Measurements from ENCODE around the gene CYP4Z1.
"Not testable (repeated sequence)": the region's sequence is repeated elsewhere in the genome, so short reads cannot be mapped to it uniquely, and the experiment has no call there.

The CYP4Z1 gene
- total RNA-seq, result 0 to 0.12 (median 0) reads per million in 9 experiments

GRCh38 chr1:47067097-47067594 is at the start of gene CYP4Z1:
CYP4Z1 (plus strand) TSS chr1:47067231; CDS start chr1:47067491, 260 bp downstream.
- Mint-ChIP-seq H3K9me3 (no peaks in the 10 kb centered on the region), H3K4me1 (ENCODE audit: low read depth in 2 of 2) (no peaks in the 10 kb centered on the region), H3K27me3 (peaks cover 48 to 68% of the 10 kb centered on the region in 2 donors), H3K27ac (no peak within 1 kb of the TSS), H3K4me3 (no peak within 1 kb of the TSS), H3K36me3 (ENCODE audit: insufficient read depth) (peaks cover 2% of the 10 kb centered on the region)
- ATAC-seq (replicated peaks) (no peak), DNase-seq (no peak)

- Mint-ChIP-seq H3K27ac (no peak overlapping the region), H3K36me3 (ENCODE audit: insufficient read depth) (peaks cover 6% of the 10 kb centered on the region), H3K27me3 (peaks cover 31 to 58% of the 10 kb centered on the region in 2 donors), H3K9me3 (no peaks in the 10 kb centered on the region), H3K4me3 (no peak overlapping the region), H3K4me1 (ENCODE audit: low read depth in 2 of 2) (no peaks in the 10 kb centered on the region)
- DNase-seq (no peak), ATAC-seq (replicated peaks) (no peak)
These were observed 46.0 kb upstream of the CYP4Z1 start for GRCh38 chr1:47021070-47021469.

GRCh38 chr1:47023268-47024140 is 43.5 kb upstream of the CYP4Z1 start, which contains the start of gene CYP4X1:
CYP4X1 (plus strand) TSS chr1:47023669; CDS start chr1:47023818, 149 bp downstream.
- Mint-ChIP-seq H3K27me3 (peaks cover 25 to 60% of the 10 kb centered on the region in 2 donors), H3K4me1 (ENCODE audit: low read depth in 2 of 2) (no peaks in the 10 kb centered on the region), H3K36me3 (ENCODE audit: insufficient read depth) (peaks cover 6% of the 10 kb centered on the region), H3K9me3 (no peaks in the 10 kb centered on the region), H3K27ac (no peak within 1 kb of the TSS), H3K4me3 (no peak within 1 kb of the TSS)
- DNase-seq (no peak), ATAC-seq (replicated peaks) (no peak)

GRCh38 chr1:47024141-47024801 is 42.8 kb upstream of the CYP4Z1 start:
- no peak for ATAC-seq (replicated peaks)
- DNase-seq, result no peak
- Mint-ChIP-seq H3K27me3 (peaks cover 25 to 63% of the 10 kb centered on the region in 2 donors), H3K4me1 (ENCODE audit: low read depth in 2 of 2) (no peaks in the 10 kb centered on the region), H3K27ac (no peak overlapping the region), H3K4me3 (no peak overlapping the region), H3K36me3 (ENCODE audit: insufficient read depth) (peaks cover 6% of the 10 kb centered on the region), H3K9me3 (no peaks in the 10 kb centered on the region)

GRCh38 chr1:47030170-47030805 is 36.7 kb upstream of the CYP4Z1 start:
- no peak for DNase-seq
- ATAC-seq (replicated peaks), result no peak
- Mint-ChIP-seq H3K4me3 (no peak overlapping the region), H3K36me3 (ENCODE audit: insufficient read depth) (no peaks in the 10 kb centered on the region), H3K4me1 (ENCODE audit: low read depth in 2 of 2) (no peaks in the 10 kb centered on the region), H3K27me3 (peaks cover 29 to 72% of the 10 kb centered on the region in 2 donors), H3K9me3 (no peaks in the 10 kb centered on the region), H3K27ac (no peak overlapping the region)

GRCh38 chr1:47031059-47031458 is 36.0 kb upstream of the CYP4Z1 start:
- ATAC-seq (replicated peaks), result no peak
- DNase-seq, result no peak
- Mint-ChIP-seq H3K9me3 (no peaks in the 10 kb centered on the region), H3K4me1 (ENCODE audit: low read depth in 2 of 2) (no peaks in the 10 kb centered on the region), H3K27me3 (peaks cover 28 to 71% of the 10 kb centered on the region in 2 donors), H3K4me3 (no peak overlapping the region), H3K27ac (no peak overlapping the region), H3K36me3 (ENCODE audit: insufficient read depth) (no peaks in the 10 kb centered on the region)

GRCh38 chr1:47031585-47031984 is 35.4 kb upstream of the CYP4Z1 start:
- no peaks in the 10 kb centered on the region for H3K36me3 Mint-ChIP-seq (ENCODE audit: insufficient read depth)
- peaks cover 28 to 69% of the 10 kb centered on the region in 2 donors for H3K27me3 Mint-ChIP-seq
- no peaks in the 10 kb centered on the region for H3K9me3 Mint-ChIP-seq
- no peak for ATAC-seq (replicated peaks)
- H3K27ac Mint-ChIP-seq, result no peak overlapping the region
- DNase-seq, result no peak
- no peak overlapping the region for H3K4me3 Mint-ChIP-seq
- no peaks in the 10 kb centered on the region for H3K4me1 Mint-ChIP-seq (ENCODE audit: low read depth in 2 of 2)

- no peak for ATAC-seq (replicated peaks)
- Mint-ChIP-seq H3K4me3 (no peak overlapping the region), H3K27me3 (peaks cover 20 to 48% of the 10 kb centered on the region in 2 donors), H3K36me3 (ENCODE audit: insufficient read depth) (no peaks in the 10 kb centered on the region), H3K4me1 (ENCODE audit: low read depth in 2 of 2) (no peaks in the 10 kb centered on the region), H3K27ac (no peak overlapping the region), H3K9me3 (no peaks in the 10 kb centered on the region)
- no peak for DNase-seq
These were observed 30.3 kb upstream of the CYP4Z1 start for GRCh38 chr1:47036764-47037163.

GRCh38 chr1:47059376-47059775 is 7.7 kb upstream of the CYP4Z1 start:
- no peak overlapping the region for H3K27ac Mint-ChIP-seq
- H3K9me3 Mint-ChIP-seq, result peaks cover 0 to 2% of the 10 kb centered on the region in 2 donors
- H3K36me3 Mint-ChIP-seq (ENCODE audit: insufficient read depth), result no peaks in the 10 kb centered on the region
- no peak for ATAC-seq (replicated peaks)
- peaks cover 51 to 60% of the 10 kb centered on the region in 2 donors for H3K27me3 Mint-ChIP-seq
- no peaks in the 10 kb centered on the region for H3K4me1 Mint-ChIP-seq (ENCODE audit: low read depth in 2 of 2)
- H3K4me3 Mint-ChIP-seq, result no peak overlapping the region
- DNase-seq, result no peak

- DNase-seq; H3K4me3 Mint-ChIP-seq; H3K27ac Mint-ChIP-seq; H3K4me1 Mint-ChIP-seq (ENCODE audit: low read depth in 2 of 2); H3K36me3 Mint-ChIP-seq (ENCODE audit: insufficient read depth); H3K9me3 Mint-ChIP-seq; ATAC-seq (replicated peaks): not testable (repeated sequence)
- peaks cover 35 to 50% of the 10 kb centered on the region in 2 donors for H3K27me3 Mint-ChIP-seq
These were observed 2.0 kb downstream of the CYP4Z1 start for GRCh38 chr1:47069080-47069479.

- not testable (repeated sequence) for H3K4me3 Mint-ChIP-seq; H3K4me1 Mint-ChIP-seq (ENCODE audit: low read depth in 2 of 2); DNase-seq; ATAC-seq (replicated peaks); H3K9me3 Mint-ChIP-seq; H3K36me3 Mint-ChIP-seq (ENCODE audit: insufficient read depth); H3K27ac Mint-ChIP-seq
- H3K27me3 Mint-ChIP-seq, result peaks cover 32 to 46% of the 10 kb centered on the region in 2 donors
These were observed 2.5 kb downstream of the CYP4Z1 start for GRCh38 chr1:47069509-47069908.

- peak in 2 of 3 experiments; percentile 2 to 6 for DNase-seq
- not testable (repeated sequence) for ATAC-seq (replicated peaks); H3K9me3 Mint-ChIP-seq; H3K4me1 Mint-ChIP-seq (ENCODE audit: low read depth in 2 of 2); H3K36me3 Mint-ChIP-seq (ENCODE audit: insufficient read depth); H3K27ac Mint-ChIP-seq; H3K4me3 Mint-ChIP-seq; H3K27me3 Mint-ChIP-seq
These were observed 22.3 kb downstream of the CYP4Z1 start for GRCh38 chr1:47089356-47089755.

- not testable (repeated sequence) for H3K4me1 Mint-ChIP-seq (ENCODE audit: low read depth in 2 of 2); H3K4me3 Mint-ChIP-seq; ATAC-seq (replicated peaks); H3K36me3 Mint-ChIP-seq (ENCODE audit: insufficient read depth); H3K27ac Mint-ChIP-seq; DNase-seq; H3K9me3 Mint-ChIP-seq
- peaks cover 0 to 11% of the 10 kb centered on the region in 2 donors for H3K27me3 Mint-ChIP-seq
These were observed 24.4 kb downstream of the CYP4Z1 start for GRCh38 chr1:47091476-47091875.
